Activated T-helper 9 cell treated with anti-CD3 and anti-CD28 coated beads, Interleukin-2, amount 50 U/mL, for 16 hours (primary cell): ENCODE measurements around the gene NOP53.
"Not testable (repeated sequence)": the region's sequence is repeated elsewhere in the genome, so short reads cannot be mapped to it uniquely, and the experiment has no call there.

Source experiments
- DNase-seq: peaks from one replicate; pipeline ENCODE4 v3.0.0-alpha.2; 2020; ENCODE audit warnings: low read depth

The NOP53 gene

DNA sequence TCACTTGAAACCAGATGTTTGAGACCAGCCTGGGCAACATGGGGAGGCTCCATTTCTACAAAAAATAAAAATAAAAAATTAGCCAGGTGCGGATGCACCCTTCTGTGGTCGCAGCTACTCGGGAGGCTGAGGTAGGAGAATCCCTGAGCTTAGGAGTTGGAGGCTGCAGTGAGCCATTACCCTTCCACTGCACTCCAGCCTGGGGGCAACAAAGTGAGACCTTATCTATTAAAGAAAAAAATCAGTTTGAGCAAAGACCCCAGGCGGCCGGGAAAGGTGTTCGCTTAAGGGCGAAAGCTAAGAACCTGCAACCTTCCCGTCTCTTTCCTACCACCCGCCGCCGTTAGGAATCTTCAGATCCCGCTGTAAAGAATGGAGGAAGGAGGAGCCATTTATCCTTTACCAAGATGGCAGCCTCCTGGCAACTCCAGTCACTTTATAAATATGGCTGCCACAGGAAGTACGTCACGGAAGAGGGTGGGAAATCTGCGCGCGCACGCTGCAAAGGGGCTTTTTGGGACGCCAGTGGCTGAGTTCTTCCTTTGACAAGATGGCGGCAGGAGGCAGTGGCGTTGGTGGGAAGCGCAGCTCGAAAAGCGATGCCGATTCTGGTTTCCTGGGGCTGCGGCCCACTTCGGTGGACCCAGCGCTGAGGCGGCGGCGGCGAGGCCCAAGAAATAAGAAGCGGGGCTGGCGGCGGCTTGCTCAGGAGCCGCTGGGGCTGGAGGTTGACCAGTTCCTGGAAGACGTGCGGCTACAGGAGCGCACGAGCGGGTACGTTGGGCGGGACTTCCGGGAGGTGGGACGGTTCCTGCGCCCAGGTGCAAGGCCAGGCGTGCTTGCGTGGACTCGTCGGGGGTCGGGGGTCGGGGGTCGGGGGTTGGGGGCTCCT, at the start of gene NOP53:
Gene NOP53 (plus strand): TSS at position 537 of the 892 bp plus-strand sequence. CDS start 14 bp downstream, at position 551.
- peak; percentile 95 for DNase-seq

- no peak for DNase-seq
These were observed 48.7 kb upstream of the NOP53 start for GRCh38 chr19:47696635-47697034.

DNA sequence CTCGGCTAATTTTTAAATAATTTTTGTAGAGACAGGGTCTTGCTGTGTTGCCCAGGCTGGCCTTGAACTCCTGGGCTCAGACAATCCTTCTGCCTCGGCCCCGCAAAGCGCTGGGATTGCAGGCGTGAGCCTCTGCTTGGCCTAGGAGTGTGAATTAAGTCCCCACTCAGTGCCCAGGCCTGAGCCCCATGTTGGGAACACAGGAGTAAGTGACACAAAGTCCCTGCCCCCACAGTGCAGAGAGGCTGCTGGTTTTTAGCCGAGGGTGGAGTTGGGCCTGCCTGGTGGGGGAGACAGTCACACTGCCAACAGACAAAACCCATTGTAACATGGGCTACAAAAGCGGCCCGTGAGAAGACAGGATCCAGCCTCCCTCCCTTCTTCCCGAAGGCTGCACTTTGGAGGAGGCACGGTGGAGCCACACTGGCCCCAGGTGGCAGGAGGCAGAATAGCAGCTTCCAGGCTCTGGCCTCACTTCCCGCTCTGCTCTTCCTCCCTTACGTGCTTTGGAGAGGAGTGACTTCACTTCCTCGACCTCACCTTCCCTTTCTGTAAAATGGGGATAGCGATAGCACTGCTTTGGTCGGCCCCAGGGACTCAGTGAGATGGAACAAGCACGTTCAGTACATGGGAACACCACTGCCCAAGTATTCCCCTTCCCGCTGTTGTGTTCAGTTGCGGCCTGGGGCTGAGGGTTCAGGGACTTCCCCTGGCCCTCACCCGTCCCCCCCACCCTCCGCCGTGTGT, 47.3 kb upstream of the NOP53 start:
- peak; percentile 30 for DNase-seq

DNA sequence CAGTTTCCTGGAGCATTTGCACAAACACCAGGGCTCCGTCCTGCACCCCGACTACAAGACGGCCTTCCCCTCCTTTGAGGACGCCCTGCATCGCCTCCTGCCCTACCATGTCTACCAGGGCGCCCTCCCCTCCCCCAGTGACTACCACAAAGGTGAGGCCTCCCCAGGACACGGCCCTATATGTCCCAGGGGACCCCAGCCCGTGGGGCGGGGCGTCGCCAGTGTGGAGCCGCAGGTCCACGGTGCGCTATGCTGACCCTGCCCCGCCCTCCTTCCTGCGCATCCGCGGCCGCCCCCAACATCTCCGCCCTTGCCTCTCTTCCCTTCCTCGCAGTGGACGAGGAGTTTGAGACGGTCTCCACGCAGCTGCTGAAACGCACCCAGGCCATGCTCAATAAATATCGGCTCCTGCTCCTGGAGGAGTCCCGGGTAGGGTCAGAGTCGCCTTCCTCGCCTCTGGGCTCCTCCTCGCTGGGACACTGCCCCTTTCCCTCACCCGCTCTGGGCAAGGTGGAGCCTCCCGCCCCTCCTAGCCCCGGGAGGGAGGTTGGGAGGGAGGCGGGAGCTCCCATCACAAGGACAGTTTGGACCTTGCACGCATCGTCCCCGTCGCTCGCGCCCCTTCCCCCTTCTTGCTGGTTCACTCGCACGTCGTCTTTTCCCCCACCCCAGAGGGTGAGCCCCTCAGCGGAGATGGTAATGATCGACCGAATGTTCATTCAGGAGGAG, 46.6 kb upstream of the NOP53 start:
- DNase-seq: no peak

- peak; percentile 38 for DNase-seq
These were observed 45.9 kb upstream of the NOP53 start for GRCh38 chr19:47699360-47699917.

DNA sequence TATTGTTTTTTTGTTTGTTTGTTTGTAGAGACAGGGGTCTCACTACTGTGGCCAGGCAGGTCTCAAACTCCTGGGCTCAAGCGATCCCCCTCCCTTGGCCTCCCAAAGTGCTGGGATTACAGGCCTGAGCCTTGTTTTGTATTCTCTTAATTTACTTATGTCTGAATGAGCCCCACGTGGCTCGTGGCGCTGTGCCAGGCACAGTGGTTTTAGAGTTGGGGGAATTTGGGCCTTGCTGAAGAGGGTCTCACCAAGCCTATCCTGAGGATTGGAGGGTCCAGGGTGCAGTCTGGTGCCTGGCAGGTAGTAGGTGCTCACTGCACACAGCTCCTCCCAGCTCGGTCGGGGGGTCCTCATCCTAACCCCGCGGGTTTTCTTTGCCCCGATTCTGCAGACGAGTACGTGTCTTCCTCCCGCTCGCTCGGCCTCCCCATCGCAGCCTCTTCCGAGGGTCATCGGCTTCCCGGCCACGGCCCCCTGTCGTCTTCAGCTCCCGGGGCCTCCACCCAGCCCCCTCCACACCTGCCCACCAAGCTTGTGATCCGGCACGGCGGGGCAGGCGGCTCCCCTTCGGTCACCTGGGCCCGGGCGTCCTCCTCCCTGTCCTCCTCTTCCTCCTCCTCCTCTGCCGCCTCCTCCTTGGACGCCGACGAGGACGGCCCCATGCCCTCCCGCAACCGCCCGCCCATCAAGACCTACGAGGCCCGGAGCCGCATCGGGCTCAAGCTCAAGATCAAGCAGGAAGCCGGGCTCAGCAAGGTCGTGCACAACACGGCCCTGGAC, 44.2 kb upstream of the NOP53 start:
- DNase-seq: no peak

- no peak for DNase-seq
These were observed 43.4 kb upstream of the NOP53 start for GRCh38 chr19:47701717-47702552.

- DNase-seq: no peak
These were observed 42.7 kb upstream of the NOP53 start for GRCh38 chr19:47702671-47703070.

- no peak for DNase-seq
These were observed 42.0 kb upstream of the NOP53 start for GRCh38 chr19:47703301-47703700.

DNA sequence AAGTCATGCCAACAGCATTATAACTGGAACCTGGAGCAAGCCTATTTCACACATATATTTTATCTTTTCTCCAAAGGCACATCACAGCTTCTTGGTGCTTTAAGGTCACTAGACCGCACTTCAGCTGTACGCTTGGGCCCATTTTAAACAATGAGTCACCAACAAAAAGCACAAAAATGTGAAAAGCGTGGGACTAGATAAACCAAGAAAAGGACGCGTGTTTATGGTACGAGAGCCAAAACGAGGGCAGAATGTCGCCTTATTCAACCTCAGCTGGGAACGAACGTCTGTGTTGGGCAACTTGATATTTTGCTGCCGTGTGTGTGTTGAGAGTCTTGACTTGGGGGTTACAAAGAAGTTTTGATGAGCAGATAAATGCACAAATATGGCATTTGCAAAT, 41.3 kb upstream of the NOP53 start:
- no peak for DNase-seq

GRCh38 chr19:47704656-47705055, 40.7 kb upstream of the NOP53 start:
- no peak for DNase-seq

- peak; percentile 51 for DNase-seq
These were observed 38.0 kb upstream of the NOP53 start for GRCh38 chr19:47707135-47707925.

DNA sequence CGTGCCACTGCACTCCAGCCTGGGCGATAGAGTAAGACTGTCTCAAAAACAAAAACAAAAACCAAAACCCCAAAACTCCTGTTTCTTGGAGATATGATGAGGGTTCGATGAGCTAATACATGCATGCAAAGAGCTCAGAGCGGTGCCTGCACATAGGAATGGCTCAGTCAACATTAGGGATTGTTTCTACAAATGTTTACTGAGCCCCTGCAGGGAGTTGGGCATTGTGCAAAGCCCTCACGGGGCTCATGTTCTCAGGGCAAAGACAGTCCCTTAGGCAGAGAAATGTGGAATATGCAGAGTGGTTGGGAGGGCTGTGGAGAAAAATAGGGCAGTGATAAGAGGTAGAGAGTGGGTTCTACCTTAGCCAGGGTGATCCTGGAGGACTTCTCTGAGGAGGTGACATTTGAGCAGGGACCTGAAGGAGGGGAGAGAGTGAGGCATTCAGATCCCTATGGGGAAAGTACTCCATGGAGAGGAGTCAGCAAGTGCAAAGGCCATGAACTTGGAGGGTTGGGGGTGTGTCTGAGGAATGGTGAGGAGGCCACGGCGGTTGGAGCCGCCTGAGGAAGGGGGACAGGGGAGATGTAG, 33.6 kb upstream of the NOP53 start:
- no peak for DNase-seq

DNA sequence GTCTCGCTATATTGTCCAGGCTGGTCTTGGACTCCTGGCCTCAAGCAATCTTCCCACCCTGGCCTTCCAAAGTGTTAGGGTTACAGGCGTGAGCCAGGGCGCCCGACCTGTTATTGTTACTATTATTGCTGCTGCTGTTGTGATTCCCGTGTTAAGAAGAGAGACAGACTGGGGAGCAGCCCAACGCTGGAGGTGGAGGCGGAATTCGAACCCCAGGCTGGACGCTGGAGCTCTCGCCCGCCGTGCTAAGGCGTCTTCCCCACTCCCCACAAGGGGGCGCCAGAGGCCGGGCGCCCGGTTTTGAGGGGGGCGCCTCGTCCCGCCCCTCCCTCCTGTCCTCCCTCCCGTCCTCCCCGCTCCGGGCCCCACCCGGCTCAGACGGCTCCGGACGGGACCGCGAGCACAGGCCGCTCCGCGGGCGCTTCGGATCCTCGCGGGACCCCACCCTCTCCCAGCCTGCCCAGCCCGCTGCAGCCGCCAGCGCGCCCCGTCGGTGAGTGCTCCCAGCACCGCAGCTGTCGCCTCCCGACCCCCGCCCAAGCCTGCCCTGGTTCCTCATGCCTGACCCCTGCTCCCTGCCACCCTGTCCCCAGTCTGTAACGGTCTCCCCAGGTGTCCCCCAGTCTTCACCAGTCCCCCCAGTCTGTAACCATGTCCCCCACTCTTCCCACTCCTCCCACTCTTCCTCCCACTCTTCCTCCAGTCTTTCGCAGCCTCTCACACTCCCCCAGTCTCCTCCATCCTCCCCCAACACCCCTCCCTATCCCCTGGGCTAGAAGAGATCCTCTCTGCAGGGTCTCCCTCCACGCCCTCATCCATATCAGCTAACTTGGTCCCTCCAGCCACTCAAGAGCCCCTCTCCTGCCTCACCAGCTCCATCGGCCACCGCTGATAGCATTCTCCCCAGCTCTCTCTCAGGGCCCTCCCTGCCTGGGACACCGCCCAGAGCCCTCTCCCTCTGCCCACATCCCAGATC, 32.0 kb upstream of the NOP53 start, which contains the start of gene EHD2:
Gene EHD2 (plus strand): TSS at position 377 of the 976 bp plus-strand sequence. CDS start 3,191 bp downstream, outside the sequence.
- peak; percentile 31 for DNase-seq

- DNase-seq: no peak
These were observed 31.0 kb upstream of the NOP53 start for GRCh38 chr19:47714339-47714738.

DNA sequence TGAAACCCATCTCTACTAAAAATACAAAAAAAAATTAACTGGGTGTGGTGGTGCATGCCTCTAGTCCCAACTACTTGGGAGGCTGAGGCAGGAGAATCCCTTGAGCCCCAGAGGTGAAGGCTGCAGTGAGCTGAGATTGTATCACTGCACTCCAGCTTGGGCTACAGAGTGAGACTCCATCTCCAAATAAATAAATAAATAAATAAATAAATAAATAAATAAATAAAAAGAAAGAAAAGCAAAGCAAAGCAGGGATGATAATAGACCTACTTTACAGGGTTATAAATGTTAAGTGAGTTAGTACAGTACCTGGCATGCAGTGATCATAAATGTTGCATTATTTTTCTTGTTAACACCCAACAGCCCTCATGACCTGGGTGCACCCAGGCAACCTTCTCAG, 30.5 kb upstream of the NOP53 start:
- not testable (repeated sequence) for DNase-seq

DNA sequence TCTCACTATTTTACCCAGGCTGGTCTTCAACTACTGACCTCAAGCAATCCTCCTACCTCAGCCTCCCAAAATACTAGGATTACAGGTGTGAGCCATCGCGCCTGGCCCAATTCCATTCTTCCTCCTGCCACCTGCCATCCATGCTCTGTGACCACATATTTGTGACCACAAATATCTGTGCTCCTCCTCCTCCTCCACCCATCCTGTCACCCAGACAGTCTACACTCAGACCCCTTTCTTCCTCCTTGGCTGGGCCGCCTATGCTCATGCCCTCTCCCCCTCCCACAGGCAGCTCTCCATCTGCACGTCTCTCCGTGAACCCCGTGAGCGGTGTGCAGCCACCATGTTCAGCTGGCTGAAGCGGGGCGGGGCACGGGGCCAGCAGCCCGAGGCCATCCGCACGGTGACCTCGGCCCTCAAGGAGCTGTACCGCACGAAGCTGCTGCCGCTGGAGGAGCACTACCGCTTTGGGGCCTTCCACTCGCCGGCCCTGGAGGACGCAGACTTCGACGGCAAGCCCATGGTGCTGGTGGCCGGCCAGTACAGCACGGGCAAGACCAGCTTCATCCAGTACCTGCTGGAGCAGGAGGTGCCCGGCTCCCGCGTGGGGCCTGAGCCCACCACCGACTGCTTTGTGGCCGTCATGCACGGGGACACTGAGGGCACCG, 28.9 kb upstream of the NOP53 start:
- no peak for DNase-seq
